Measurements from ENCODE around the gene CSAG2. TPM values are rescaled to one million over a fixed set of nuclear protein-coding genes. Genes with fewer than 3 reads are reported as not detected.

The CSAG2 gene, protein sequence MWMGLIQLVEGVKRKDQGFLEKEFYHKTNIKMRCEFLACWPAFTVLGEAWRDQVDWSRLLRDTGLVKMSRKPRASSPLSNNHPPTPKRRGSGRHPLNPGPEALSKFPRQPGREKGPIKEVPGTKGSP
- total RNA-seq (2022; extraction: Qiagen RNA extraction; ENCODE audit: low read depth) = not detected in 5 replicates

DNA sequence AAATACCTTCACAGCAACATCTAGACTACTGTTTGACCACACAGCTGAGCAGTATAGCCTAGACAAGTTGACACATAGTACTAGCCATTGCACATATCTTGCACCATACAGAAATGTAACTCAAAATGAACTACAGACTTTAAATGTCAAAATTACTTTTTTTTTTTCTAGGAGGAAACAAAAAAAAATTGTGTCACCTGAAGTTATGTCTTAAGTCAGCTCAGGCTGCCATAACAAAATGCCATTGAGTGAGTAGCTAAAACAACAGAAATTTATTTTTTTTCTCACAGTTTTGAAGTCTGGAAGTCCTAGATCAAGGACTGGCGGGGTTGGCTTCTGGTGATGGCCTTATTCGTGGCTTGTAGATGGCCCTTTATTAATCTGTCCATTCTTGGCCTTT is at the start of gene CSAG2:
Gene CSAG2, minus strand, starts transcription at position 101 of the 400 bp plus-strand sequence. CDS start 161 bp downstream, outside the sequence.

DNA sequence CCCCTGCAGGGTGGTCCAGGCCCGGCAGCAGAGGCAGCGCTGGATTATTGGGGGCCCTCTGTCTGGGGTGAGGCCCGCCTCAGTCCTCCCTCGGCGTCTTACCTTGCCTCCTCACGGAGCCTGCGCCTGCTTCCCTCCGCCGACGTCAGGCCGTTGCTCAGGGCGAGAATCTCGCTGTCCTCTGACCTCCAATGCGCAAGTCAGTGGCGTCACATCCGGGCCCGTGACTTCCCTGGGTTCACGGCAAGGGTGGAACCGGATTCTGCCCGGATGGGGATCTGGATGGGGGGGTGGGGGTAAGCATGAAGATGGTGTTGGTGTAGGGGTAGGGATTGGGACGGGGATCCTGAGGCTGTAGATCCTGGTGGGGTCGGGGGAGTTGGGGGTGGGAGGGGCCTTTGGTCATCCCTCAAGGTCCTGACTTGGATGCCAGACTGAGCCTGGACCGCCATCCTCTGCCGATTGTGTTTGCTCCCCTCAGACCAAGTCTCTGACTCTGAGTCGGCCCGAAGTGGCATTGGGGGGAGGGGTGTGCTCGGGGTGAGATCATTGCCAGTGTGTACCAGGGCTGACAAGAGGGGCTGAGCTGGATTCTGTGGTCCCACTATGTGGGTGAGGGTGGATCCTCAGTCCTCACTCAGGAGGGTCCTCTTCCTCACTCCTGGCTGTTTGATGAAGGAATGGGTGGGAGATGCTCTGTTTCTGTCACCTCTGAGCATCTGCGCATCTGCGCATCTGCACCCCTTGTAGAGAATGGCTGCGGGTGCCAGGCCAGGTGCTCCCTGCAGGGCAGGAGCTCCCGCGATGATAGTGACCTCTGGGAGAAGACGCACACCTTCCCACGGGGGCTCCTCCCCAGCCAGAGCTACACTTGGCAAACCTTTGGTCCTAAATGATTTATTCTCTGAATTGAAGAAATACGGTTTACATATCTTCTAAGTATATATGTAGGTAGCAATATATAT is 44.9 kb upstream of the CSAG2 start, which contains the start of gene MAGEA2:
Gene MAGEA2, minus strand, starts transcription at position 157 of the 965 bp plus-strand sequence. CDS start 2,479 bp downstream, outside the sequence.

DNA sequence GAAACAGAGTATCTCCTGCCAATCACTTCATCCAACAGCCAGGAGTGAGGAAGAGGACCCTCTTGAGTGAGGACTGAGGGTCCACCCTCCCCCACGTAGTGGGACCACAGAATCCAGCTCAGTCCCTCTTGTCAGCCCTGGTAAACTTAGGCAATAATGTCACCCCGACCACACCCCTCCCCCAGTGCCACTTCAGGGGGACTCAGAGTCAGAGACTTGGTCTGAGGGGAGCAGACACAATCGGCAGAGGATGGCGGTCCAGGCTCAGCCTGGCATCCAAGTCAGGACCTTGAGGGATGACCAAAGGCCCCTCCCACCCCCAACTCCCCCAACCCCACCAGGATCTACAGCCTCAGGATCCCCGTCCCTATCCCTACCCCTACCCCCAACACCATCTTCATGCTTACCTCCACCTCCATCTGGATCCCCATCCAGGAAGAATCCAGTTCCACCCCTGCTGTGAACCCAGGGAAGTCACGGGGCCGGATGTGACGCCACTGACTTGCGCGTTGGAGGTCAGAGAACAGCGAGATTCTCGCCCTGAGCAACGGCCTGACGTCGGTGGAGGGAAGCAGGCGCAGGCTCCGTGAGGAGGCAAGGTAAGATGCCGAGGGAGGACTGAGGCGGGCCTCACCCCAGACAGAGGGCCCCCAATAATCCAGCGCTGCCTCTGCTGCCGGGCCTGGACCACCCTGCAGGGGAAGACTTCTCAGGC is 24.3 kb upstream of the CSAG2 start, which contains the start of the genes CSAG1 and MAGEA12:
Gene CSAG1, minus strand, starts transcription at position 461 of the 715 bp plus-strand sequence. CDS start 1,261 bp downstream, outside the sequence.
Gene MAGEA12, plus strand, starts transcription at position 497 of the 715 bp plus-strand sequence. CDS start 2,405 bp downstream, outside the sequence.

DNA sequence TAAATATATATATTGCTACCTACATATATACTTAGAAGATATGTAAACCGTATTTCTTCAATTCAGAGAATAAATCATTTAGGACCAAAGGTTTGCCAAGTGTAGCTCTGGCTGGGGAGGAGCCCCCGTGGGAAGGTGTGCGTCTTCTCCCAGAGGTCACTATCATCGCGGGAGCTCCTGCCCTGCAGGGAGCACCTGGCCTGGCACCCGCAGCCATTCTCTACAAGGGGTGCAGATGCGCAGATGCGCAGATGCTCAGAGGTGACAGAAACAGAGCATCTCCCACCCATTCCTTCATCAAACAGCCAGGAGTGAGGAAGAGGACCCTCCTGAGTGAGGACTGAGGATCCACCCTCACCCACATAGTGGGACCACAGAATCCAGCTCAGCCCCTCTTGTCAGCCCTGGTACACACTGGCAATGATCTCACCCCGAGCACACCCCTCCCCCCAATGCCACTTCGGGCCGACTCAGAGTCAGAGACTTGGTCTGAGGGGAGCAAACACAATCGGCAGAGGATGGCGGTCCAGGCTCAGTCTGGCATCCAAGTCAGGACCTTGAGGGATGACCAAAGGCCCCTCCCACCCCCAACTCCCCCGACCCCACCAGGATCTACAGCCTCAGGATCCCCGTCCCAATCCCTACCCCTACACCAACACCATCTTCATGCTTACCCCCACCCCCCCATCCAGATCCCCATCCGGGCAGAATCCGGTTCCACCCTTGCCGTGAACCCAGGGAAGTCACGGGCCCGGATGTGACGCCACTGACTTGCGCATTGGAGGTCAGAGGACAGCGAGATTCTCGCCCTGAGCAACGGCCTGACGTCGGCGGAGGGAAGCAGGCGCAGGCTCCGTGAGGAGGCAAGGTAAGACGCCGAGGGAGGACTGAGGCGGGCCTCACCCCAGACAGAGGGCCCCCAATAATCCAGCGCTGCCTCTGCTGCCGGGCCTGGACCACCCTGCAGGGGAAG is 5.0 kb upstream of the CSAG2 start, which contains the start of gene MAGEA2B:
Gene MAGEA2B, plus strand, starts transcription at position 814 of the 973 bp plus-strand sequence. CDS start 2,479 bp downstream, outside the sequence.

DNA sequence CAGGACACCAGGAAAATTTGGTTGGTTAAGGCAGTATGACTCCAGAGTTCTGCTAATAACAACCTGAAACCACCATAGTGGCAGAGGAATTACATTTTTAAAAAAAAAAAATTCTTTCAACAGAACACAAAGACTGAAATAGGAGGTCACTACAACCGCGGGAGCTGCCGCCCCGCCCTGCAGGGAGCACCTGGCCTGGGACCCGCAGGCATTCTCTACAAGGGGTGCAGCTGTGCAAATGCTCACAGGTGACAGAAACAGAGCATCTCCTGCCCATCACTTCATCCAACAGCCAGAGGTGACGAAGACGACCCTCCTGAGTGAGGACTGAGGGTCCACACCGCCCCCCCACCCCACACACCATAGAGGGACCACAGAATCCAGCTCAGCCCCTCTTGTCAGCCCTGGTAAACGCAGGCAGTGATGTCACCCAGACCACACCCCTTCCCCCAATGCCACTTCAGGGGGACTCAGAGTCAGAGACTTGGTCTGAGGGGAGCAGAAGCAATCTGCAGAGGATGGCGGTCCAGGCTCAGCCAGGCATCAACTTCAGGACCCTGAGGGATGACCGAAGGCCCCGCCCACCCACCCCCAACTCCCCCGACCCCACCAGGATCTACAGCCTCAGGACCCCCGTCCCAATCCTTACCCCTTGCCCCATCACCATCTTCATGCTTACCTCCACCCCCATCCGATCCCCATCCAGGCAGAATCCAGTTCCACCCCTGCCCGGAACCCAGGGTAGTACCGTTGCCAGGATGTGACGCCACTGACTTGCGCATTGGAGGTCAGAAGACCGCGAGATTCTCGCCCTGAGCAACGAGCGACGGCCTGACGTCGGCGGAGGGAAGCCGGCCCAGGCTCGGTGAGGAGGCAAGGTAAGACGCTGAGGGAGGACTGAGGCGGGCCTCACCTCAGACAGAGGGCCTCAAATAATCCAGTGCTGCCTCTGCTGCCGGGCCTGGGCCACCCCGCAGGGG is 10.8 kb downstream of the CSAG2 start, which contains the start of gene MAGEA3:
Gene MAGEA3, plus strand, starts transcription at position 843 of the 980 bp plus-strand sequence. CDS start 2,039 bp downstream, outside the sequence.

Other genes starting within 250 kb of the CSAG2 start
- 0.18 to 0.27 TPM (median 0.23 TPM) in 5 replicates for gene GABRQ, start 71.4 kb downstream of the CSAG2 start, total RNA-seq (2022; extraction: Qiagen RNA extraction; ENCODE audit: low read depth)
- gene MAGEA3, start 10.5 kb downstream of the CSAG2 start, total RNA-seq (2022; extraction: Qiagen RNA extraction; ENCODE audit: low read depth) = 2.6 to 4.7 TPM (median 3.8 TPM) in 5 replicates
- not detected in 5 replicates for gene MAGEA2B, start 5.4 kb upstream of the CSAG2 start, total RNA-seq (2022; extraction: Qiagen RNA extraction; ENCODE audit: low read depth)
- 0.17 to 0.45 TPM (median 0.26 TPM) in 4 of 5 replicates, not detected in the other for gene CSAG1, start 24.4 kb upstream of the CSAG2 start, total RNA-seq (2022; extraction: Qiagen RNA extraction; ENCODE audit: low read depth)
- gene MAGEA12, start 24.5 kb upstream of the CSAG2 start, total RNA-seq (2022; extraction: Qiagen RNA extraction; ENCODE audit: low read depth) = 0.13 to 0.22 TPM (median 0.17 TPM) in 5 replicates
- gene MAGEA2, start 44.6 kb upstream of the CSAG2 start, total RNA-seq (2022; extraction: Qiagen RNA extraction; ENCODE audit: low read depth) = 0.16 to 0.24 TPM in 2 of 5 replicates, not detected in the others
- gene CSAG3, start 49.9 kb upstream of the CSAG2 start, total RNA-seq (2022; extraction: Qiagen RNA extraction; ENCODE audit: low read depth) = not detected in 5 replicates
- 10.6 to 13.7 TPM (median 12.4 TPM) in 5 replicates for gene MAGEA6, start 60.4 kb upstream of the CSAG2 start, total RNA-seq (2022; extraction: Qiagen RNA extraction; ENCODE audit: low read depth)
- gene CETN2, start 121.5 kb upstream of the CSAG2 start, total RNA-seq (2022; extraction: Qiagen RNA extraction; ENCODE audit: low read depth) = 68.5 to 80.9 TPM (median 76.0 TPM) in 5 replicates
- 40.5 to 48.5 TPM (median 44.2 TPM) in 5 replicates for gene NSDHL, start 121.8 kb upstream of the CSAG2 start, total RNA-seq (2022; extraction: Qiagen RNA extraction; ENCODE audit: low read depth)
- 6.9 to 9.3 TPM (median 8.6 TPM) in 5 replicates for gene ZNF185, start 188.8 kb upstream of the CSAG2 start, total RNA-seq (2022; extraction: Qiagen RNA extraction; ENCODE audit: low read depth)